Measurements from ENCODE around the gene EPHB2.

EPHB2 gene

DNA sequence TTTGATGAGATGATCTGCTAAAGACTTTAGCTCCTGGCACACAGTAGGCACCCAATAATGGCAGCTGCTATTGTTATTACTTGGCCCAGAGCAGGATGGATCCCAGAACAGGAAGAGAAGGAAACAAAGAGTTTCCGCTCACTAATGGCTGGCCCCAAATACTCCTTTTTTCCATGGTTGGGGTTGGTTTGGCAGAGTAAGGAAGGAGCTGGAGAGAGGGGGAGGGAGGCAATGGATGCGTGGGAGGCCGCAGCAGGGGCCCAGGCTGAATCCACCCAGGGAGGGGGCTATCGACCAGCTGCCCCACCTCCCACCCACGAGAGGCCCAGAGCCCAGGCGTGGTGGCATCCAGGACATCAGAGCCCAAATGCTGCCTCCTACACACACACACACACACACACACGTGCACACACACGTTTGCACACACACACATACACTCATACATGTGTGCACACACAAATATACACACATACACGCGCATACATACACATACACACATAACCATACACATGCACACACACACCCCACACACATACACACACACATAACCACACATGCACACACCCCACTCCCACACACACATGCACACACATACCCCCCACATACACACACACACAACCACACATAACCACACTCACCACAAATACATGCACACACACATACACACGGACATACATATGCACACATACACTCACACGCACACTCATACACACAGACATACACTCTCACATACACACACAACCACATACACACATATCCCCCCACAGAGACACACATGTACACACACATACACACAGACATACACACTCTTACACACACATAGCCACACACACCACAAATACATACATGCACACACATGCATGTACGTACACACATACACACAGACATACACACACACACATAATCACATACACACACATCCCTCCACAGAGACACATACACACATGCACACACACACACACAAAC lies 32.4 kb upstream of the EPHB2 start:
- H2AFZ ChIP-seq (ENCODE audit: low read length) = no peak overlapping the region
- no peak for DNase-seq
- no peak overlapping the region for H3K9ac ChIP-seq (ENCODE audit: low read length)
- no peaks in the 10 kb centered on the region for H3K9me2 ChIP-seq (replicated peaks; ENCODE audit: insufficient read depth, low read length)
- peaks cover 89% of the 10 kb centered on the region for H3K27me3 ChIP-seq (replicated peaks; ENCODE audit: insufficient read depth, low read length)
- H3K36me3 ChIP-seq (replicated peaks; ENCODE audit: insufficient read depth, low read length) = no peaks in the 10 kb centered on the region
- no peaks in the 10 kb centered on the region for H3K79me2 ChIP-seq (ENCODE audit: low read length)
- H3K4me3 ChIP-seq (ENCODE audit: low read length) = no peak overlapping the region
- H3K9me3 ChIP-seq (replicated peaks; ENCODE audit: insufficient read depth, low read length) = no peaks in the 10 kb centered on the region
- H3K4me2 ChIP-seq (ENCODE audit: low read depth, low read length) = no peak overlapping the region
- no peak for TF ChIP-seq EZH2 (optimal IDR thresholded peaks at IDR 0.05; ENCODE audit: low read depth, low read length)
- TF ChIP-seq, protein P1, sequence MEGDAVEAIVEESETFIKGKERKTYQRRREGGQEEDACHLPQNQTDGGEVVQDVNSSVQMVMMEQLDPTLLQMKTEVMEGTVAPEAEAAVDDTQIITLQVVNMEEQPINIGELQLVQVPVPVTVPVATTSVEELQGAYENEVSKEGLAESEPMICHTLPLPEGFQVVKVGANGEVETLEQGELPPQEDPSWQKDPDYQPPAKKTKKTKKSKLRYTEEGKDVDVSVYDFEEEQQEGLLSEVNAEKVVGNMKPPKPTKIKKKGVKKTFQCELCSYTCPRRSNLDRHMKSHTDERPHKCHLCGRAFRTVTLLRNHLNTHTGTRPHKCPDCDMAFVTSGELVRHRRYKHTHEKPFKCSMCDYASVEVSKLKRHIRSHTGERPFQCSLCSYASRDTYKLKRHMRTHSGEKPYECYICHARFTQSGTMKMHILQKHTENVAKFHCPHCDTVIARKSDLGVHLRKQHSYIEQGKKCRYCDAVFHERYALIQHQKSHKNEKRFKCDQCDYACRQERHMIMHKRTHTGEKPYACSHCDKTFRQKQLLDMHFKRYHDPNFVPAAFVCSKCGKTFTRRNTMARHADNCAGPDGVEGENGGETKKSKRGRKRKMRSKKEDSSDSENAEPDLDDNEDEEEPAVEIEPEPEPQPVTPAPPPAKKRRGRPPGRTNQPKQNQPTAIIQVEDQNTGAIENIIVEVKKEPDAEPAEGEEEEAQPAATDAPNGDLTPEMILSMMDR (IDR thresholded peaks at IDR 0.05; ENCODE audit: low read length) = no peak
- TF ChIP-seq EZH2phosphoT487 (IDR thresholded peaks at IDR 0.05; ENCODE audit: low read length) = no peak
- H4K20me1 ChIP-seq (ENCODE audit: insufficient read depth, low read length) = no peaks in the 10 kb centered on the region
- no peaks in the 10 kb centered on the region for H3F3A ChIP-seq (ENCODE audit: insufficient read depth, low read length)
- no peak overlapping the region for H3K27ac ChIP-seq (ENCODE audit: low read length)
- no peaks in the 10 kb centered on the region for H3K4me1 ChIP-seq (ENCODE audit: low read length)

DNA sequence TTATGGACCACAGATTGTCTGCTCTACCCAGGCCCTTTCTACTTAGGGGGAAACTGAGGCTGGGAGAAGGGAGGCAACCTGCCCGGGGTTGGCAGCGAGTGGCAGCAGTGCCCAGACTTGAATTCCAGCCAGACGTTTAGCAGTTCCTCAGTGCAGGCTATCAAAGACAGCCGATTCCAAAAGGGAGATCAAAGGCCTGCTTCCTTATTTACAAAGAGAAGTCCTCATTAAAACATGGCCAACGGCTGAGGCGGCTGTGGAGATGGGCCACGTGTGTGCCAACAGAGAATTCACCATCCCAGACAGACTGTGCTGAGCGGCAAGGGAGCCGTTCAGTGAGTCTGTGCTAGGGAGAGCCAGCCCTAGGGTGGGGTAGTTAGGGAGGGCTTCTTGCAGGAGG lies 29.9 kb upstream of the EPHB2 start:
- Histone ChIP-seq H3K27me3 (replicated peaks; ENCODE audit: insufficient read depth, low read length) (peaks cover 89% of the 10 kb centered on the region), H3K4me2 (ENCODE audit: low read depth, low read length) (no peak overlapping the region), H2AFZ (ENCODE audit: low read length) (no peak overlapping the region), H3K9ac (ENCODE audit: low read length) (no peak overlapping the region), H3F3A (ENCODE audit: insufficient read depth, low read length) (no peaks in the 10 kb centered on the region), H3K4me3 (ENCODE audit: low read length) (no peak overlapping the region), H4K20me1 (ENCODE audit: insufficient read depth, low read length) (no peaks in the 10 kb centered on the region), H3K27ac (ENCODE audit: low read length) (no peak overlapping the region), H3K9me3 (replicated peaks; ENCODE audit: insufficient read depth, low read length) (no peaks in the 10 kb centered on the region), H3K36me3 (replicated peaks; ENCODE audit: insufficient read depth, low read length) (no peaks in the 10 kb centered on the region), H3K79me2 (ENCODE audit: low read length) (no peaks in the 10 kb centered on the region), H3K4me1 (ENCODE audit: low read length) (no peaks in the 10 kb centered on the region), H3K9me2 (replicated peaks; ENCODE audit: insufficient read depth, low read length) (no peaks in the 10 kb centered on the region)
- no peak for DNase-seq
- TF ChIP-seq, protein P1 (IDR thresholded peaks at IDR 0.05; ENCODE audit: low read length) = no peak

DNA sequence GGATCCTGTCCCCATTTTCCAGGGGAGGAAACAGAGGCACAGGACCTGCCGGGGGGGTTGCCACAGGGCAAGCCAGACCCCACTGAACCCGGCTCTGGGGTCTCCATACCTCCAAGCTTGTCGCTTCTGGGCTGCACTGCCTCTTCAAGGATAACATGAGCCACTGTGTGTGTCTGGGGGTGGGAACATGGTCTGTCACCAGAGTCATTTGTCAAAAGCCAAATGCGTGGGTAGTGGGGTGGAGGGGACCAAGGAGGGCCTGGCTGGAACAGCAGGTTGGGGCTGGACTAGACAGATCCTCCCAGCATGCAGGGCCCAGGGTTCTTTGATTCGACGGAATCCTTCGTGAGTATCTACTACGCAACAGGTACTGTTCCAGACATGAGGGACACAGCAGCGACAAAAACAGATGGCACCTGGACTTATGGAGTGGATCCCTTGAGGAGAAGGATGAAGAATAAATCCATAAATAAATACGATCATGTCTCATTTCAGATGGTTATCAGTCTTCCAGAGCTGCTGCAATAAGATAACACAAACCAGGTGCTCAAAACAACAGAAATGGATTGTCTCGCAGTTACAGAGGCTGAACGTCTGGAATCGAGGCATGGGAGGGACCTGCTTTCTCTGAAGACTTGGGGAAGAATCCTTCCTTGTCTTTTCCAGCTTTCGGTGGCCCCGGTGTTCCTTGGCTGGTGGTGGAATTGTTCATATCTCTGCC lies 28.9 kb upstream of the EPHB2 start:
- no peak overlapping the region for H3K4me3 ChIP-seq (ENCODE audit: low read length)
- no peak overlapping the region for H2AFZ ChIP-seq (ENCODE audit: low read length)
- DNase-seq = no peak
- no peaks in the 10 kb centered on the region for H4K20me1 ChIP-seq (ENCODE audit: insufficient read depth, low read length)
- H3K36me3 ChIP-seq (replicated peaks; ENCODE audit: insufficient read depth, low read length) = no peaks in the 10 kb centered on the region
- no peak overlapping the region for H3K9ac ChIP-seq (ENCODE audit: low read length)
- H3K9me2 ChIP-seq (replicated peaks; ENCODE audit: insufficient read depth, low read length) = no peaks in the 10 kb centered on the region
- H3F3A ChIP-seq (ENCODE audit: insufficient read depth, low read length) = no peaks in the 10 kb centered on the region
- TF ChIP-seq EZH2phosphoT487 (IDR thresholded peaks at IDR 0.05; ENCODE audit: low read length) (no peak), EZH2 (optimal IDR thresholded peaks at IDR 0.05; ENCODE audit: low read depth, low read length) (no peak)
- TF ChIP-seq, protein P1 (IDR thresholded peaks at IDR 0.05; ENCODE audit: low read length) = no peak
- H3K27me3 ChIP-seq (replicated peaks; ENCODE audit: insufficient read depth, low read length) = peaks cover 89% of the 10 kb centered on the region
- H3K4me1 ChIP-seq (ENCODE audit: low read length) = no peaks in the 10 kb centered on the region
- no peaks in the 10 kb centered on the region for H3K9me3 ChIP-seq (replicated peaks; ENCODE audit: insufficient read depth, low read length)
- H3K79me2 ChIP-seq (ENCODE audit: low read length) = no peaks in the 10 kb centered on the region
- no peak overlapping the region for H3K4me2 ChIP-seq (ENCODE audit: low read depth, low read length)
- no peak overlapping the region for H3K27ac ChIP-seq (ENCODE audit: low read length)

Measured in MM.1S (cell line).